IMR-90 (cell line): Measurements from ENCODE around the gene OTOGL. TPM values are rescaled to one million over a fixed set of nuclear protein-coding genes. Genes with fewer than 3 reads are reported as not detected.

Source experiments
- ATAC-seq: fragments of 200-7000 bp; cut with Tn5 transposase; 2 replicates; pipeline ENCODE4 v1.9.1; 2020; ENCODE audit warnings: low read depth, mild to moderate bottlenecking, moderate library complexity
- BruUV-seq: library from RNA; stranded (reverse); fragments of 400-500 nt; replicated peaks from 2 replicates; lab custom pipeline; 2021; lab: Mats Ljungman, UMichigan
- CTCF ChIA-PET: fragments of 300-600 bp; formaldehyde crosslinking; extraction: SDS; loops from one replicate; lab custom pipeline; 2021; ENCODE audit warnings: antibody characterized with exemption; lab: Yijun Ruan, JAX
- POLR2A ChIA-PET: fragments of 300-600 bp; sonication (Branson Sonifier 250); formaldehyde crosslinking; loops from one replicate; lab custom pipeline; 2022; ENCODE audit warnings: antibody characterized with exemption; ENCODE audit not compliant: unreplicated experiment; lab: Charles Lee
- DNase-seq: peaks from one replicate; pipeline ENCODE4 v3.0.0; 2013
- H2AFZ ChIP-seq: replicated peaks from 2 replicates; pipeline ENCODE3; 2013; ENCODE audit warnings: low read length, mild to moderate bottlenecking; ENCODE audit not compliant: poor library complexity
- H2AK5ac ChIP-seq: 2 replicates; pipeline ENCODE4 v1.6.1; 2013; ENCODE audit warnings: low read depth, low read length, inconsistent platforms
- H2AK9ac ChIP-seq: replicated peaks from 2 replicates; pipeline ENCODE3; 2013; ENCODE audit warnings: mild to moderate bottlenecking, low read depth, low read length, moderate library complexity; ENCODE audit not compliant: poor library complexity
- H2BK120ac ChIP-seq: 2 replicates; pipeline ENCODE4 v1.6.1; 2013; ENCODE audit warnings: low read depth, low read length, inconsistent platforms
- H2BK15ac ChIP-seq: 3 replicates; pipeline ENCODE4 v1.6.1; 2013; ENCODE audit warnings: low read depth, low read length, inconsistent platforms
- H2BK20ac ChIP-seq: 2 replicates; pipeline ENCODE4 v1.6.1; 2013; ENCODE audit warnings: low read depth, mild to moderate bottlenecking, inconsistent platforms, low read length, moderate library complexity
- H2BK5ac ChIP-seq: 2 replicates; pipeline ENCODE4 v1.6.1; 2013; ENCODE audit warnings: mild to moderate bottlenecking, low read depth, low read length, inconsistent platforms; ENCODE audit not compliant: poor library complexity, severe bottlenecking
- H3K14ac ChIP-seq: replicated peaks from 2 replicates; pipeline ENCODE4 v1.6.1; 2013; ENCODE audit warnings: low read depth, low read length, inconsistent platforms
- H3K18ac ChIP-seq: 2 replicates; pipeline ENCODE4 v1.6.1; 2013; ENCODE audit warnings: low read depth, low read length, control low read depth
- H3K23ac ChIP-seq: 2 replicates; pipeline ENCODE4 v1.6.1; 2013; ENCODE audit warnings: low read depth, low read length, inconsistent platforms
- H3K27ac ChIP-seq: 2 replicates; pipeline ENCODE4 v1.5.1; 2013; ENCODE audit warnings: mild to moderate bottlenecking, control low read depth, low read length; ENCODE audit not compliant: insufficient read depth
- H3K27me3 ChIP-seq: 2 replicates; pipeline ENCODE4 v1.6.1; 2013; ENCODE audit warnings: low read length; ENCODE audit not compliant: control insufficient read depth, insufficient read depth
- H3K36me3 ChIP-seq: 2 replicates; pipeline ENCODE4 v1.6.1; 2013; ENCODE audit warnings: low read length, mixed read lengths; ENCODE audit not compliant: control insufficient read depth, insufficient read depth
- H3K4ac ChIP-seq: 2 replicates; pipeline ENCODE4 v1.6.1; 2013; ENCODE audit warnings: low read depth, low read length, inconsistent platforms
- H3K4me1 ChIP-seq: 2 replicates; pipeline ENCODE4 v1.6.1; 2013; ENCODE audit warnings: low read length, mixed read lengths; ENCODE audit not compliant: control insufficient read depth, insufficient read depth
- H3K4me2 ChIP-seq: 2 replicates; pipeline ENCODE4 v1.6.1; 2013; ENCODE audit warnings: low read depth, mild to moderate bottlenecking, control low read depth, low read length, moderate library complexity
- H3K4me3 ChIP-seq: 2 replicates; pipeline ENCODE4 v1.5.1; 2013; ENCODE audit warnings: low read depth, mild to moderate bottlenecking, control low read depth, low read length, moderate library complexity; ENCODE audit not compliant: insufficient read depth
- H3K56ac ChIP-seq: 2 replicates; pipeline ENCODE4 v1.6.1; 2013; ENCODE audit warnings: low read length, inconsistent platforms; ENCODE audit not compliant: insufficient read depth; ENCODE audit errors: extremely low read depth
- H3K79me1 ChIP-seq, 2 experiments: 2 replicates each; pipeline ENCODE4 v1.6.1; 2013; ENCODE audit warnings: low read length in 2 of 2, inconsistent platforms in 1 of 2, low read depth in 1 of 2
- H3K9ac ChIP-seq: 2 replicates; pipeline ENCODE4 v1.6.1; 2013; ENCODE audit warnings: low read depth, low read length, control low read depth
- H3K9me1 ChIP-seq: 2 replicates; pipeline ENCODE4 v1.6.1; 2013; ENCODE audit warnings: low read length, inconsistent platforms; ENCODE audit not compliant: insufficient read depth
- H3K9me3 ChIP-seq: 2 replicates; pipeline ENCODE4 v1.6.1; 2013; ENCODE audit warnings: low read length; ENCODE audit not compliant: control insufficient read depth, insufficient read depth
- H4K20me1 ChIP-seq: 2 replicates; pipeline ENCODE4 v1.6.1; 2013; ENCODE audit warnings: low read length, inconsistent platforms; ENCODE audit not compliant: insufficient read depth
- H4K5ac ChIP-seq: 2 replicates; pipeline ENCODE4 v1.6.1; 2013; ENCODE audit warnings: mild to moderate bottlenecking, low read depth, low read length, control low read depth
- H4K8ac ChIP-seq, 2 experiments: 2 replicates each; pipeline ENCODE4 v1.6.1; 2013; ENCODE audit warnings: low read depth in 2 of 2, low read length in 2 of 2, control low read depth in 1 of 2, inconsistent platforms in 1 of 2
- H4K91ac ChIP-seq: 2 replicates; pipeline ENCODE4 v1.6.1; 2013; ENCODE audit warnings: low read depth, low read length, inconsistent platforms; ENCODE audit not compliant: insufficient read depth
- MAFK ChIP-seq: IDR thresholded peaks from 2 replicates; pipeline ENCODE4 v1.6.1; 2012; ENCODE audit warnings: low read depth, low read length, improper control_type of control experiment
- MXI1 ChIP-seq: IDR thresholded peaks from 2 replicates; pipeline ENCODE4 v1.6.1; 2012; ENCODE audit warnings: low read depth, mild to moderate bottlenecking, low read length, moderate library complexity, borderline replicate concordance
- RFX5 ChIP-seq: IDR thresholded peaks from 2 replicates; pipeline ENCODE4 v1.8.0; 2012; ENCODE audit warnings: low read depth, mild to moderate bottlenecking, low read length, moderate library complexity
- WGBS, 2 experiments: methylation state at CpG; one replicate each; pipeline versions ENCODE4 v1.1.5 to v1.1.7; 2013; ENCODE audit warnings: missing lambda C conversion rate in 2 of 2; ENCODE audit not compliant: insufficient read length in 1 of 2; ENCODE audit errors: extremely low coverage in 2 of 2; 5-methylcytosine and 5-hydroxymethylcytosine counted together
- dilution Hi-C: fragments of 300-500 bp; cut with HindIII; formaldehyde crosslinking; loops from one replicate; pipeline ENCODE4 v1.14.3; 2018; ENCODE audit warnings: low sequenced_read_pairs; ENCODE audit not compliant: unreplicated experiment
- in situ Hi-C: fragments of 300-500 bp; cut with MboI; formaldehyde crosslinking; loops from 3 replicates; pipeline ENCODE4 v1.14.3; 2019; ENCODE audit warnings: low sequenced_read_pairs, inconsistent platforms, mixed read lengths
- intact Hi-C: fragments of 100-400 bp; cut with micrococcal nuclease; formaldehyde crosslinking; loops from 2 replicates; pipeline ENCODE4 v1.10.0; 2022
- polyA plus RNA-seq, 3 experiments: library from polyadenylated mRNA; depleted of rRNA; stranded (reverse); fragments of >200 nt; gene quantifications; 2 replicates each; pipeline ENCODE4 v1.2.3, GENCODE V29; 2012; ENCODE audit warnings: low replicate concordance in 1 of 3
- total RNA-seq: library from RNA; depleted of rRNA; stranded (reverse); fragments of >200 nt; gene quantifications from 2 replicates; pipeline ENCODE4 v1.2.3, GENCODE V29; 2012

Gene OTOGL
- total and polyA plus RNA-seq, 2 of the 4 experiments (the other 2 are of a cell fraction): 0.10 to 0.18 TPM

- H2BK20ac ChIP-seq: no peak overlapping the region
- no peaks in the 10 kb centered on the region for H4K20me1 ChIP-seq
- no peak overlapping the region for H3K4me3 ChIP-seq
- no peak overlapping the region for H3K4me2 ChIP-seq
- no peak overlapping the region for H3K27ac ChIP-seq
- ATAC-seq (no peak), DNase-seq (no peak)
- H3K4me1 ChIP-seq: no peaks in the 10 kb centered on the region
- no peak overlapping the region for H3K9ac ChIP-seq
- POLR2A ChIA-PET: no interaction called here
- no CpG with 5 or more reads among the region's 2 CpGs for WGBS, 2 experiments
- H4K91ac ChIP-seq: no peak overlapping the region
- H3K9me3 ChIP-seq: no peaks in the 10 kb centered on the region
- H4K5ac ChIP-seq: no peak overlapping the region
- H2BK5ac ChIP-seq: no peak overlapping the region
- no peak overlapping the region for H2AK5ac ChIP-seq
- no peak overlapping the region for H2BK120ac ChIP-seq
- H3K56ac ChIP-seq: no peak overlapping the region
- H2AK9ac ChIP-seq: no peak overlapping the region
- intact Hi-C loops (no loop called here), in situ Hi-C loops (no loop called here), dilution Hi-C loops (no loop called here)
- H3K18ac ChIP-seq: no peak overlapping the region
- H2AFZ ChIP-seq: no peak overlapping the region
- H3K9me1 ChIP-seq: no peaks in the 10 kb centered on the region
- no peaks in the 10 kb centered on the region for H3K27me3 ChIP-seq
- H3K23ac ChIP-seq: no peak overlapping the region
- BruUV-seq: no TSS peak
- H3K36me3 ChIP-seq: no peaks in the 10 kb centered on the region
- H2BK15ac ChIP-seq: no peak overlapping the region
- H3K14ac ChIP-seq: no peak overlapping the region
- CTCF ChIA-PET: interaction anchor here (1.1 kb wide), 1 partner anchor 12 kb away, joined by 3 read pairs; no protein-coding TSS in a partner anchor
- no peak overlapping the region for H3K4ac ChIP-seq
- no peaks in the 10 kb centered on the region for H3K79me1 ChIP-seq
- H4K8ac ChIP-seq: no peak overlapping the region
- TF ChIP-seq MXI1 (no peak), MAFK (no peak), RFX5 (no peak)
These were observed 40.8 kb upstream of the OTOGL start for GRCh38 chr12:80058586-80058985.
